ENCODE results near the gene JPH4. TPM values are rescaled to one million over a fixed set of nuclear protein-coding genes. Genes with fewer than 3 reads are reported as not detected.

Gene JPH4
- total RNA-seq, 4 donors from 2014 or later: 0.30 to 0.60 (median 0.30) TPM; not detected in 1

- peak in 1 of 2 donors; percentile 56 for DNase-seq (ENCODE audit: low spot score in 2 of 2)
- no peaks in the 10 kb centered on the region for H3K9me3 ChIP-seq
- no peaks in the 10 kb centered on the region for H3K36me3 ChIP-seq
- 86% methylated on average over 12 of the region's 23 CpGs for WGBS
- H3K27ac ChIP-seq: no peak overlapping the region
- H3K27me3 ChIP-seq: peaks cover 13% of the 10 kb centered on the region
- no peak overlapping the region for H3K4me3 ChIP-seq
- peaks cover 52% of the 10 kb centered on the region for H3K4me1 ChIP-seq
- TF ChIP-seq POLR2AphosphoS5 (IDR thresholded peaks at IDR 0.05) (no peak), CTCF (IDR thresholded peaks at IDR 0.05) (no peak), EP300 (IDR thresholded peaks at IDR 0.05) (no peak), POLR2A (IDR thresholded peaks at IDR 0.05) (no peak)
These were observed 7.6 kb downstream of the JPH4 start for GRCh38 chr14:23570806-23571483.

- H3K4me1 ChIP-seq: peaks cover 47% of the 10 kb centered on the region
- H3K27me3 ChIP-seq: peaks cover 4% of the 10 kb centered on the region
- WGBS: 50% methylated on average over 7 of the region's 7 CpGs
- DNase-seq (ENCODE audit: low spot score in 2 of 2): peak in 1 of 2 donors; percentile 62
- TF ChIP-seq EP300 (IDR thresholded peaks at IDR 0.05) (no peak), POLR2A (IDR thresholded peaks at IDR 0.05) (no peak), POLR2AphosphoS5 (IDR thresholded peaks at IDR 0.05) (no peak), CTCF (IDR thresholded peaks at IDR 0.05) (no peak)
- H3K36me3 ChIP-seq: peaks cover 3% of the 10 kb centered on the region
- no peak overlapping the region for H3K4me3 ChIP-seq
- H3K9me3 ChIP-seq: no peaks in the 10 kb centered on the region
- H3K27ac ChIP-seq: peak overlapping the region; percentile 30
These were observed 9.0 kb downstream of the JPH4 start for GRCh38 chr14:23569443-23570151.

GRCh38 chr14:23568600-23569331 lies 9.8 kb downstream of the JPH4 start:
- Histone ChIP-seq H3K27ac (no peak overlapping the region), H3K9me3 (no peaks in the 10 kb centered on the region), H3K4me3 (no peak overlapping the region), H3K4me1 (peaks cover 47% of the 10 kb centered on the region), H3K36me3 (peaks cover 5% of the 10 kb centered on the region), H3K27me3 (peaks cover 4% of the 10 kb centered on the region)
- 63% methylated on average over 6 of the region's 6 CpGs for WGBS
- TF ChIP-seq POLR2AphosphoS5 (IDR thresholded peaks at IDR 0.05) (no peak), POLR2A (IDR thresholded peaks at IDR 0.05) (no peak), EP300 (IDR thresholded peaks at IDR 0.05) (no peak), CTCF (IDR thresholded peaks at IDR 0.05) (no peak)
- peak in 1 of 2 donors; percentile 57 for DNase-seq (ENCODE audit: low spot score in 2 of 2)

- H3K4me3 ChIP-seq: peak overlapping the region; percentile 67
- peak in 1 of 2 donors; percentile 33 for DNase-seq (ENCODE audit: low spot score in 2 of 2)
- WGBS: 70% methylated on average over 2 of the region's 2 CpGs
- H3K9me3 ChIP-seq: no peaks in the 10 kb centered on the region
- peaks cover 4% of the 10 kb centered on the region for H3K27me3 ChIP-seq
- H3K4me1 ChIP-seq: peaks cover 47% of the 10 kb centered on the region
- H3K36me3 ChIP-seq: peaks cover 12% of the 10 kb centered on the region
- H3K27ac ChIP-seq: peak overlapping the region; percentile 56
- no peak for TF ChIP-seq CTCF (IDR thresholded peaks at IDR 0.05)
- TF ChIP-seq POLR2AphosphoS5 (IDR thresholded peaks at IDR 0.05): no peak
- TF ChIP-seq EP300 (IDR thresholded peaks at IDR 0.05): no peak
- no peak for TF ChIP-seq POLR2A (IDR thresholded peaks at IDR 0.05)
These were observed 10.5 kb downstream of the JPH4 start for GRCh38 chr14:23568021-23568599.
